Ovary (tissue), 9 donors: Measurements from ENCODE around the gene MUC5AC. TPM values are rescaled to one million over a fixed set of nuclear protein-coding genes. Genes with fewer than 3 reads are reported as not detected.

Experiments used
- DNase-seq, 5 donors: peaks; one replicate each; pipeline ENCODE4 v3.0.0-alpha.2; 2019 to 2020
- H3K27ac ChIP-seq, 2 donors: fragments of 200-600 bp; one replicate each; pipeline versions ENCODE4 v1.5.1 to v1.8.0; 2019 to 2022
- H3K27me3 ChIP-seq: fragments of 200-600 bp; one replicate; pipeline ENCODE4 v1.8.0; 2022
- H3K36me3 ChIP-seq: fragments of 200-600 bp; sonication (generic); one replicate; pipeline ENCODE4 v1.5.1; 2019
- H3K4me1 ChIP-seq: one replicate; pipeline ENCODE4 v1.8.1; 2013; ENCODE audit warnings: mild to moderate bottlenecking, moderate library complexity; ENCODE audit not compliant: insufficient read depth
- H3K4me3 ChIP-seq: fragments of 200-600 bp; sonication (generic); one replicate; pipeline ENCODE4 v1.5.1; 2017
- H3K9me3 ChIP-seq, 2 donors: fragments of 200-600 bp in 1 of 2; sonication (generic) in 1 of 2; one replicate each; pipeline versions ENCODE4 v1.5.1 to v1.8.1; 2013 to 2019; ENCODE audit warnings: mild to moderate bottlenecking in 1 of 2, moderate library complexity in 1 of 2
- CTCF ChIP-seq, 3 donors: fragments of 450-650 bp in 2 of 3; fragments of 200-600 bp in 1 of 3; IDR thresholded peaks; one replicate each; pipeline versions ENCODE4 v1.5.1 to v1.8.0; 2016 to 2022; ENCODE audit warnings: antibody characterized with exemption in 3 of 3, mild to moderate bottlenecking in 1 of 3
- EP300 ChIP-seq: sonication (generic); formaldehyde crosslinking; IDR thresholded peaks from one replicate; pipeline ENCODE4 v1.6.1; 2017; ENCODE audit warnings: antibody characterized with exemption
- POLR2A ChIP-seq: fragments of 450-650 bp; IDR thresholded peaks from one replicate; pipeline ENCODE4 v1.6.1; 2017; ENCODE audit warnings: antibody characterized with exemption, mild to moderate bottlenecking, moderate library complexity
- WGBS, 3 donors: extraction: QIAGEN DNeasy Blood & Tissue Kit in 1 of 3; methylation state at CpG; one replicate each; pipeline versions ENCODE4 v1.1.5 to v1.1.7; 2013 to 2017; 5-methylcytosine and 5-hydroxymethylcytosine counted together
- intact Hi-C, 4 donors: fragments of 100-400 bp; cut with DNase I; formaldehyde crosslinking; loops; one replicate each; pipeline versions ENCODE4 v1.11.0 to v1.15.1; 2022 to 2023
- polyA plus RNA-seq, 2 donors: library from polyadenylated mRNA; stranded (reverse); fragments of 200-250 nt in 1 of 2; fragments of 350-450 nt in 1 of 2; fragmentation: Illumina TruSeq in 1 of 2; extraction: RNeasy Lipid Tissue Mini Kit (QIAGEN cat#74804) in 1 of 2; gene quantifications; one replicate each; pipeline ENCODE4 v1.2.3, GENCODE V29; 2013 to 2014
- total RNA-seq, 7 donors: library from RNA; depleted of rRNA in 2 of 7; stranded (reverse); fragments of >200 nt in 2 of 7; fragmentation: NEBNext Ultra II Directional in 3 of 7; extraction: Animal tissue kit (Norgen Biotek cat#: 25700) in 3 of 7; gene quantifications; one replicate each; pipeline versions ENCODE4 v1.1.0 to v1.2.4, GENCODE V29; 2016 to 2023
- donor health status: DM: no; HTN: no; CAD: no; lungs with moderate emphysema.
- donor health status: DM: no; HTN: no; CAD: no.
- donor health status: Bipolar disorder and iron deficiency.
- donor health status: DM: yes; HTN: yes; CAD: no.
- donor health status: DM: no; HTN: no; CAD: no.
- donor health status: DM: yes; HTN: yes; CAD: no.

MUC5AC gene
- total and polyA plus RNA-seq, 9 donors = 0.03 TPM; not detected in 8

- peak in 1 of 5 donors; percentile 10 for DNase-seq
- H3K27ac ChIP-seq = no peak overlapping the region
- no peaks in the 10 kb centered on the region for H3K36me3 ChIP-seq
- H3K4me3 ChIP-seq = no peak overlapping the region
- H3K9me3 ChIP-seq = no peaks in the 10 kb centered on the region
- WGBS, 3 donors = 76 to 82% (median 79%) methylated on average over 22 to 23 of the region's 23 CpGs
- H3K27me3 ChIP-seq = no peaks in the 10 kb centered on the region
- H3K4me1 ChIP-seq = no peaks in the 10 kb centered on the region
- TF ChIP-seq EP300 (no peak), POLR2A (no peak), CTCF (IDR thresholded peaks at IDR 0.05) (no peak)
- intact Hi-C loops = no loop called here
Measured at GRCh38 chr11:1234771-1235305, 77.1 kb downstream of the MUC5AC start.

GRCh38 chr11:1235306-1235900 is 77.7 kb downstream of the MUC5AC start:
- no peaks in the 10 kb centered on the region for H3K4me1 ChIP-seq
- H3K4me3 ChIP-seq = no peak overlapping the region
- 65 to 73% (median 68%) methylated on average over 22 to 23 of the region's 23 CpGs for WGBS, 3 donors
- no peak overlapping the region for H3K27ac ChIP-seq
- H3K27me3 ChIP-seq = no peaks in the 10 kb centered on the region
- intact Hi-C loops = no loop called here
- no peaks in the 10 kb centered on the region for H3K36me3 ChIP-seq
- TF ChIP-seq CTCF (IDR thresholded peaks at IDR 0.05) (no peak), POLR2A (no peak), EP300 (no peak)
- no peaks in the 10 kb centered on the region for H3K9me3 ChIP-seq
- peak in 1 of 5 donors; percentile 7 for DNase-seq

- Histone ChIP-seq H3K27me3 (no peaks in the 10 kb centered on the region), H3K4me1 (no peaks in the 10 kb centered on the region), H3K27ac (no peak overlapping the region), H3K4me3 (no peak overlapping the region), H3K9me3 (no peaks in the 10 kb centered on the region), H3K36me3 (no peaks in the 10 kb centered on the region)
- no peak for TF ChIP-seq POLR2A
- no peak for TF ChIP-seq EP300
- no peak for TF ChIP-seq CTCF (IDR thresholded peaks at IDR 0.05)
- intact Hi-C loops = no loop called here
- 64 to 74% (median 69%) methylated on average over 15 to 16 of the region's 16 CpGs for WGBS, 3 donors
- no peak for DNase-seq
Measured at GRCh38 chr11:1235901-1236315, 78.2 kb downstream of the MUC5AC start.

DNA sequence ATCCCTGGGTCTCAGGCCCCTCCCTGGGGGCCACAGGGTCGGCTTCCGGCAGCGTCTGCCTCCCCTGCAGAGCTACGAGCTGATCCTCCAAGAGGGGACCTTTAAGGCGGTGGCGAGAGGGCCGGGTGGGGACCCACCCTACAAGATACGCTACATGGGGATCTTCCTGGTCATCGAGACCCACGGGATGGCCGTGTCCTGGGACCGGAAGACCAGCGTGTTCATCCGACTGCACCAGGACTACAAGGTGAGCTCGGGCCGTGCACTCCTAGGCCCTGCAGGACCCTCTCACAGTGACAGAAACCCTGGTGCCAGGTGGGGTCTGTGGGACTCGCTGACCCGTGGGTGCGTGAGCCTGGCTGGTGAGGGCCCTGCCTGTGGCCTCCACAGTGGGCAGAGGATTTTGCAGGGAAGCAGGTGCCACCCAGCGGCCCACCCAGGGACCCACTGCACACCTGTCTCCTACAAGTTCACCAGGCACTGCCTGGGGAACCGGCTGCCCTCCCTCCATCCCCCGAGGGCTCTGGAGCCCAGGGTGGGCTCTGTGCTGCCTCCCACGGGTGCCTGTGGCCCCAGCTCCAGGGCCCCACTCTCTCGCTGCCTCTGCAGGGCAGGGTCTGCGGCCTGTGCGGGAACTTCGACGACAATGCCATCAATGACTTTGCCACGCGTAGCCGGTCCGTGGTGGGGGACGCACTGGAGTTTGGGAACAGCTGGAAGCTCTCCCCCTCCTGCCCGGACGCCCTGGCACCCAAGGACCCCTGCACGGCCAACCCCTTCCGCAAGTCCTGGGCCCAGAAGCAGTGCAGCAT is 78.8 kb downstream of the MUC5AC start:
- intact Hi-C loops = no loop called here
- H3K36me3 ChIP-seq = no peaks in the 10 kb centered on the region
- 83 to 84% (median 83%) methylated on average over 30 to 37 of the region's 37 CpGs for WGBS, 3 donors
- H3K4me3 ChIP-seq = no peak overlapping the region
- H3K9me3 ChIP-seq = no peaks in the 10 kb centered on the region
- TF ChIP-seq CTCF (IDR thresholded peaks at IDR 0.05) = no peak
- TF ChIP-seq EP300 = no peak
- TF ChIP-seq POLR2A = no peak
- H3K27me3 ChIP-seq = no peaks in the 10 kb centered on the region
- no peak overlapping the region for H3K27ac ChIP-seq
- no peaks in the 10 kb centered on the region for H3K4me1 ChIP-seq
- peak in 1 of 5 donors; percentile 13 for DNase-seq
